SHP77 treated with DMSO at 0.1 percent for 48 hours (cell line): ENCODE data around the gene VSX1.

Experiments
- DNase-seq: peaks from one replicate; lab custom pipeline; 2025; lab: John Stamatoyannopoulos, UW

The VSX1 gene

DNA sequence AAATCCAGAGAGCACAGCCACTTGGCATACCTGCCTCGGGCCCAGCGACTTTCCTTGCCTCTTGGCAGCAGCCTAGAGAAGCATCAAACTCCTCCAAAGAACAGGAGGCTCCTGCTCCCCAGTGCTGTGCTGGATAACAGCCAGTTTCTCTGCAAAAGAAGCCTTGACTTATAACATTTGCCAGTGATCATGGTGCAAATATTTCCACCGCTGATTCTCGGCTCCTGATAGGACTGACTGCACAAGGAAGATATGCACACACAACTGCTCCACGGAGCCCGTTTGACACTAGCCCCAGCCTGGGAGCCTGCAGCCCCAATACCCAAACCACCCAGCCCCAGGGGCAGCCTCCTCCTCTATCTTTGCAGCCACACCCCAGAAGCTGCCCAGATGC is 41.5 kb downstream of the VSX1 start:
- DNase-seq, result no peak

DNA sequence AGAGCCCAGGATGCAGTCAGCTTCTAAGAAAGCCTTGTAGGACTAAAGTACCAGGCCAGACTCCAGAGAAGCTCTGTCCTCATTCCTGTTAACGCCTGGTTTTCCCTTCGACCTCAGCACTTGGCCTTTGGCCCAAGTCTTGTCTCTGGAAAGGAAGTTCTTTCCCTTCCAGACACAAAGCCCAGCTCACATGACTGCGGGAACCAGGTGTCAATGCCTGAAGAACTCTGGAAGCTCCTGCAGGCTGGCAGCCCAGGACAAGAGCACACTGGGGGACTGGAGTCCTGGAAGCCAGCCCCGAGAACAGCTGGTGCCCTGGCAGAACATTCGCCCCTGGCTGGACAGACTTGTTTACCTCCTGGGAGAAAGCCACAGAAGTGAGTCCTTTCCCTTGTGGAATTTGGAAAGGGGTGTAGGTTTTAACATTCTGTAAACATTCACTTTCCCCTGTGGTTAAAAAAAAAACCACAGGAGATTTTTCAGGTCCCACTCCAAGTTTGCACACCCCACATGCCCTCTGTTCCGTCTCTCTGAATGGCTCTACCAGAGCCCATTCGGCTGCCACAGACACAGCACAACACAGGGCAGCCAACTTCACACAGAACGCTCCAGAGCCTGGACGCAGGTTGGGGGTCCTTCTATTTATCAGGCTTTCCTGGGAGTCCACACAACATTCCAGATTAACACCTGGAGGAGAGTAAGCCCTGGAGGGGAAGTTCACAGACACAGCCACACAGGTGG is 42.1 kb downstream of the VSX1 start:
- DNase-seq, result no peak

DNA sequence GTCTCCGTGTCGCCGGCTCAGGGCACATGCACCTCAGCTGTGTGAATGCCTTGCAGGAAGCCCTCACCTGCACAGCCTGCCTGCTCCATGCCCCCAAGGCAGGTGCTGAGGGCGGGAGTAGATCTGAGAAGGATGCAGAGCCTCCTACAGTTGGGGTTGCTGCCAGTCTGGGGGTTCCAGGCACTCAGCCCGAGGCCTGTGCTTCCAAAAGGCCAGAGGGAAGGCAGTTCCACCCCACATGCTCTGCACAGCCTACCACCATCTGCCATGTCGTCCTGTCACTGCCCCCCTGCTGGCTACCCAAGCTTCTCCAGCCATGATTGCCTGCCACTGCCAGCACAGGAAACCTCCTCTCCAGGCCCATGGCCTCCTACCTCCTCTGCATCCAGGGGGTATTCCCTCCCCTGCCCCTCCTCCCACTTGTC is 43.3 kb downstream of the VSX1 start:
- DNase-seq, result no peak

DNA sequence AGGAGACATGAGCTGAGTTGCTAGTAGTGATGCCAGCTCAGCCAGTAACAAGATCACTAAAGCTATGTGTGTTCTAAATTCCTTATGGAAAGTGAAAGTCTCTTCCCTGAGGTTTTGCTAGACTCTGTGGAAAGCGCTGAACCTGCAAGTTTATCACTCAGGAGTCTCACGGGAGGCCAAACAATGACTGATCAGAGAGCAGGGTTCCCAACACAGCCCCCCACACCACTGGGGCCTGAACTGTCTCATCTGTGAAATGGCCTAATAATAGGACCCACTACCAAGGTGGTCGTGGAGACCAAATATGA is 43.9 kb downstream of the VSX1 start:
- no peak for DNase-seq

DNA sequence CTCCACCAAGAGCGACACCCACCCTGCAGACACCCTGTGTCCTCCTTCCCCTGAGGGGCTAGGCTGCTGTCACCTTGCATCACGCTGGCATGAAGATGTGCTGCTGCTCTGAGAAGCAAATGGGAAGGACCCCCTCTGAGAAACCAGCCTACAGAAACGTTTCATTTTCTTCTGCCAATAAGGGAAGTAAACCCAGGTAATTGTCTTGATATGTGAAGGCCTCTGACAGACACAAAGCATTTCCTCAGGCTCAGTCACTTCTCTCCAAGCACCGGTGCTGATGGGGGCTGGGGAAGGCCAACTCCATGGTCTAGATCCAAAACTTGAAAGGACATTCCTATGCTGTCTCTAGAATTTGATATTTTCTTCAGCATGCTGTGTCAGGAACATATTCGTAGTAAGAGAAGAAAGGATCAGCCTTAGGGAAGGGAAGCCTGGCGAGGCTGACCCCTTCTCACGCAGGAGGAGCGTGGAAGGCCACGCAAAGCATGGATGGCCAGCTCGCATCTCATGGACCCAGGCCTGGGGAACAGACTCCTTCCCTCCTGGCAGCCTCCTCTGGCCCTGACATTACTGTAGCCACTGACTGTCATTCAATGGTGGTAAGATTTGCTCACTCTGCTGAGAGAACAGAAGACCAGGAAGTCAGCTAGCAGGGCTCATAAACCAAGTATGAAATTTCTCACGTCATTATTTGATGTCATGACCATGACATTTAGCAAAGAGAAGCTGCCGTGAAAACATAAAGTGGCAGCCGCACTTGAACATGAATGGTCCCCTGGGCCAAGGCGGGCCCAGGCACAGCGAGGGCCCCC is 44.4 kb downstream of the VSX1 start:
- no peak for DNase-seq

DNA sequence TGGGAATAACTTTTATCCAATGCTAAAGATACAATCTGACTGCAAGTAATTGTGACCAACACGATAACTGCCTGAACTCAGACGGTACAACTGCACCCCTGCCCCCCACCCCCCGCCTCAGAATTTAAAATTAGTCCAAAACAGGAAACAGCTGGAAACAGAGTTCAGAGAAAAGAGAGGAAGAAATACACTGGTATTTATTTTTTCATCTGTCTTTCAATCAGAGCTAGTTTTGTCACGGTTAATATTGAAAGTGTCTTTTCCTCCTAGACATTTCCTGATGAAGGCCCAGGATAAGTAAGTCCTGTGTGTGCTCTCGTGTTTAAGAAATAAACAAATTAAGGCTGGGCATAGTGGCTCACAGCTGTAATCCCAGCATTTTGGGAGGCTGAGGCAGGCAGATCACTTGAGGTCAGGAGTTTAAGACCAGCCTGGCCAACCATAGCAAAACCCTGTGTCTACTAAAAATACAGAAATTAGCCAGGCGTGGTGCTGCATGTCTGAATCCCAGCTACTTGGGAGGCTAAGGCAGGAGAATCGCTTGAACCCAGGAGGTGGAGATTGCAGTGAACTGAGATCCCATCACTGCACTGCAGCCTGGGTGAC is 45.5 kb downstream of the VSX1 start:
- no peak for DNase-seq

DNA sequence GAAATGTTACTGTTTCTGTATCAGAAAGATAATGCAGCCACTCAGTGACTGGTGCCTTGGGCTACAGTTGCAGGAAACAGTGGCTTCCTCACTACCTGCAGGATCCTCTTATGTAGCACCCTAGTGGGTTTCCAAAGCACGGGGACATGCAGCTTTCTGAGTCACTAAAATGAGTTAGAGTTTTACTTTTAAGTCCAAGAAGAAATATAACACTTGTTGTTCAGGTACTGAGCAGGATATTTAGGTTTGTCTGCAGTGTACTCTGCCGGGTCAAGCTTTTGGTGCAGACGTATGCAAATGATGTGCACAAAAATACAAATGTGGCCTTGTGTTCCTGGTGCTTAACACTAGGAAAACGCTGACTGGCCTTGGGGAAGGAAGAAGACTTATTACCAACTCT is 46.0 kb downstream of the VSX1 start:
- no peak for DNase-seq

DNA sequence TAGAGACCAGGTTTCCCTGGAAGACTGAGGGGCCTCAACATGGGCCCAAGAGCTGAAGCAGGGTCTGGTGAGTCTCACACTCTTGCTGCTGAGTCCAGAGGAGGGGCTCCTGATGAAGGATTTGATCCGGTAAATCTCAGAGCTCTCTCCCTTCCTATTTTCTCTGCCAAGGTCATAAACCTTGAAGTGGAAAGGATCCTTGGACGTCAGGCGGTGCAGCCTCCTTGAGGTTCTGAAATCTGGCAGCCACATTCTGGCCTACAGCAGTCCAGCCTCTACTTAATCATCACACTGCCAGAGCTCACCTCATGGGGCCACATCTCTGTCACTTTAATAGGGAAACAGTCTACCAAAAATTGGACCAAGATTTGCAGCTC is 48.0 kb downstream of the VSX1 start:
- no peak for DNase-seq

DNA sequence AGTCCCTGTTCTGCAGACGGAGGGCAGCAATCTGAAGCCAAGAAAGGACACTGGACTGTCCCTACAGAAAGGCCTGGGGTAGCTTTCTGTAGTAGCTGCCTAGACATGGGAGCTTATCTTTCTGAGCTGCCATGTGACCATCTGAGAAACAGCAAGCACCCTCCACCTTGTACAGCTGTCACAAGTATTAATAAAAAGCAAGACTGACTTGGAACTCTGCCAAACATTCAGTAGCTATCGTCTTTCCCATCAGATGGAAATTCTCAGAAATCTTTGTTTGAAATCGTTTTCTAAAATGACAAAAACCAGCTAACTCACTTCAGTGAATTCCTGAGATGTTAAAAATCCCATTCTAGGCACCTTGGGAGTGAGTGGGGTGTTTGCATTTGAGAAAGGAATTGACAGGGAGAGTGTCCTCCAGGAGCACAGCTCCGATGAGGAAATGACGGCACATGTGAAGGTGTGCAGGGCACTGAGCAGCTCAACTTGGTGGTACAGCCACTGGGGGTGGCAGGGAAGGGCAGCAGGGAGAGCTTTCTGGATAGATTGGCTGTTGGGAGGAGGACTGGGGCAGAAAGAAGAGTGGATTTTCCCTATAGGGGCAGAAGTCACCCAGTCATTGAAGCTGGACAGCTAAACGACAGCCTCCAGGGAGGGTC is 48.5 kb downstream of the VSX1 start:
- no peak for DNase-seq

DNA sequence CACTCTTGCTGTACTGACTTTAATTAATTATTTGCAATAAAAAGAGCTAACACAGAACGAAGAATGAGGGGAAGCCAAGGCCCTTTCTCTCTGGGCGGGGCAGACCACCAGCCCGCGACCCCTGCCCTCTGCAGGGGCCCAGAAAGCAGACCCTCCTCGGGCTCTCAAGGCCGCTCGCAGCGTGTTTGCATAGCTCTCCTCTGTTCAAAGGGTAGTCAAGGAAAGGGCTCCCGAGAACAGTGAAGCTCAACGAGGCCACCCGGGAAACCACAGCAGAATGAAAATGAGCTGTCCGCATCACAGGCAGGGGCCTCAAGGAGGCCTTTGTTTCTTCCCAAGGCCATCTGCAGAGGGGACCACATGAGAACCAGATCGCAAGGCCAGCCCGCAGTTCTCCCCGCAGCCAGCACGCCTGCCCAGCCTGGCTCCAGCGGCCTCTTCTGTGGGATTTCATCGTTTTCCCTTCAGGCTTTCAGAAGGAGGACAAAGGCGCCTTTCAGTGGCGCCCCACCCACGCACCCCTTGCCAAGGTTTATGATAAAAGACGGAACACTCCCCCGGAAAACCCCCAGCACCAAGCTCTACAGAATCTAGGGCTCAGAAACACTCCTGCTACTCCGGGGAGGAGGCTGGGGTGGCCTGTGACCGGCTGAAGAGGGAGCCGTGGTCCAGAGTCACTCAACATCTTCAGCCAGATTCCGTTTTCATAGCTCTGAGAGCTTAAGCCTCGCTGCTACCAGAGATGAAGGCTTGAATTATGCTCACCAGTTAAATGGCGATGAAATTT is 49.3 kb downstream of the VSX1 start:
- no peak for DNase-seq

DNA sequence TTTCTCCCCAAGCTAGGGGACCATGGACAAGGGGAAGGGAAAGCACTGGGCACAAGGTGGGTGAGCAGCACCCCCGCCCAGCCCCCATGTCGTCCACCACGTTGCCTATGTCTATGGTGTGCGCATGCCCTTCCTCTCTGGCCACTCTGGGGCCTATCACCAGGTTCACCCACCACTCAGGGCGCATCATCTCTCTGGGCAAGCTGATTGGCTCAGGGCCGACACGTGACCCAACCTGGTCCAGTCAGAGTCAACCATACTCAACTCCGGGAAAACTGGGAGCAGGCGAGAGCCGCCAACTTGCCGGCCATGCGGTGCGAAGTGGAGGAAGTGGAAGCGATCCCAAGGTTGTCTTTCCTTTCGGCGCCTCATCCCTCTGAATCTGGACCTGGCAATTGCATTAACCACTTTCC is 49.9 kb downstream of the VSX1 start:
- no peak for DNase-seq

DNA sequence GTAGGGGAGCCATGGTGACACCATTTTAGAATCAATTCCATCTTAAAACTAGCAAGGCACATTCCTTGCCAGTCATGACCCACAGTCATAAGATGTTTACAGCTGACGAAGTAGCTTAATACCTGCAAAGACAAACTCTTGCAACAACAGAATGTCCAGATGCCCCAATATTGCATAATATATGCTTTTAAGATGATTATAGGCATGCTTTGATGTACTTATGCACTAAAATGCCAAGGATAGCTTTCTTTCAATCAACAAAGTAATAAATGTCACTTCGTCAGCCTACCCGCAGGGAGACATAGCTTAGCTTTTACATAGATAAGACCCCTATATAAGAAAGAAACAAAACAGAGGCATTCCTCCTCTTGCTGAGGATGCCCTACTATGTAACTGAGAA is 50.7 kb downstream of the VSX1 start:
- DNase-seq, result no peak

DNA sequence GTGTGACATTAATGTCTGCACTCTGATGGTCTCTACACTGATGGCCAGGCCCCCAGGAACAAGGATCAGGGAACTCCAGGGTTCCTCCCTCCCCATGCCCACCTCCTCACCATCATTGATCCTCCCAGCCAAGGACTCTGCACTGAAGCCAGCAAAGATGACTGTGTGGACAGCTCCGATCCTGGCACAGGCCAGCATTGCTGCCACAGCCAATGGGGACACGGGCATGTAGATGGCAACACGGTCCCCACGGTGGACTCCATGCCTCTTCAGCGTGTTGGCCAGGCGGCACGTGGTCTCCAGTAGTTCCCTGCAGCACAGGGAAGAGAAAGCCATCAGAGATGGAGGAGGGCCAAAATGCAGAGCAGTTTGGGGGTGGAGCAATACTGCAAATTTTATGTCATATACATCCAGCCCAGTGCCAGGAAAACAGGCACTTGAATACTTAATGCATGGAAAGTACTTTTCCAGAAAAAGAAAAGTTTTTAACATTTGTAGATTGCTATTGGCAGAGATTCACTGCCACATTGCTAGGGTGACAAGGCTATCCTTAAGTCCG is 51.2 kb downstream of the VSX1 start:
- no peak for DNase-seq

DNA sequence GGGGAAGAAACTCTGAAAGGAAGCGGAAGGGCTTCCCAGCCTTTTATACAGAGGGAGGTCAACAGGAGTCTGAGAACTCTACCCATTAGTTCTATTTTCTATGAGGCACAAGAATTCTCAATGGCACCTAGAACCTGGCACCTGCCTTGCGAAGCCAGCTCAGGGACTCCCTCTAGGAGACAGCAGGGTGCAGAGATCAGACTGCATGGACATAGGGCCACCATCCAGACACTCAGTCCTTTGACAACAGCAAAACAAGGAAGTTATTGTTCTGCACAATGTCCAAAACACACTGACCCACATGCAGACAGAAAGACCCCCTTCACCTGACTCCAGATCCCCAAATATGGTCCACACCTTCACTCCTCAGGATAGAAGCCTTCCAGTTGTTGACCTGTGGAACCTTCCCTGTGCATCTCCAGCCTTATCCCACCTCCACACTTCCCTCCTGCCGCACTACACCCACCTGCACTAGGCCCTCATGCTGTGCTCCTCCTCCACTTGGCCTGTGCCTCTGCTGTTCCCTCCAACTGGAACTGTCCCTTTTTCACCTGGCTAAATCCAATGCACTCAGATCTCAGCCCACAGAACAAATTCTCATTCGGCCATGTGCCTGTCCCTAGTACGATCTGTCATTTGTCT is 51.8 kb downstream of the VSX1 start:
- DNase-seq, result no peak

DNA sequence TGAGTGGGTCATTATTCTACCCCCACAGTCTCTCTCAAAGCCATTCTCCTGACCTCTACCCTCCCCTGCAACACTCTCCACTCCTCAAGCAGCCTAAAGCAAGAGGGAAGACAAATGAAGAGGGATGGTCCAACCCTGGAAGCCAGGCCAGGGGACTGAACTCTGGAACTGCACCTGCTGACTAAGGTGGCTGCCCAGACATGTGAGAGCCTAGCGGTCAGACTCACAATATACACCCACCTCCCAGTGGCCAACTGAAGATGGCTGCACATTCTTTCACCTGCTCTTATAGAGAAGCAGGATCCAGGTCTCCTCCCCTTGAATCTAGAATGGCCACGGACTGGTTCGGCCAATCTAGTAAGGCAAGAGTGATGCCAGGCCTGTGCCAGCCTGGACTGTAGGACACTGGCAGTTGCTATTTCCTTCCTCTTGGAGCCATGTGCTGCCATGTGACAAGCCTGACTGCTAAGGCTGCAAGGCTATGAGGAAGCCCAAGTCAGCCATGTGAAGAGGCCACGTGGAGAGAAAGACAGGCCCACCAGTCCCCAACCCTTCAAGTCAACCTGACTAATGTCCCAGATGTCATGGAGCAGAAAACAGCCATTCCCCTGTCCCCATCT is 55.8 kb downstream of the VSX1 start:
- no peak for DNase-seq
